ENCODE data around the gene ZPBP2.

The ZPBP2 gene

GRCh38 chr17:39861235-39861634 is 6.8 kb upstream of the ZPBP2 start:
- no peak for DNase-seq (ENCODE audit: low read depth, low spot score)
- peaks cover 40% of the 10 kb centered on the region for H3K27me3 ChIP-seq (ENCODE audit: insufficient read depth, insufficient read length)
- H3K9ac ChIP-seq (ENCODE audit: insufficient read length, low read depth), result no peak overlapping the region
- H3K4me1 ChIP-seq (ENCODE audit: insufficient read depth, insufficient read length), result no peaks in the 10 kb centered on the region
- H3K36me3 ChIP-seq (ENCODE audit: insufficient read depth, insufficient read length, low read length), result no peaks in the 10 kb centered on the region
- no peak for TF ChIP-seq SUZ12 (IDR thresholded peaks at IDR 0.05; ENCODE audit: extremely low read depth, insufficient read depth, insufficient read length)
- TF ChIP-seq YY1 (IDR thresholded peaks at IDR 0.05; ENCODE audit: insufficient read depth, insufficient read length), result no peak
- TF ChIP-seq ZNF274 (IDR thresholded peaks at IDR 0.05; ENCODE audit: low read depth, low read length), result no peak
- H3K4me3 ChIP-seq (ENCODE audit: insufficient read length, low read depth), result no peak overlapping the region
- peaks cover 11% of the 10 kb centered on the region for H3K9me3 ChIP-seq (ENCODE audit: insufficient read depth, low read length)

DNA sequence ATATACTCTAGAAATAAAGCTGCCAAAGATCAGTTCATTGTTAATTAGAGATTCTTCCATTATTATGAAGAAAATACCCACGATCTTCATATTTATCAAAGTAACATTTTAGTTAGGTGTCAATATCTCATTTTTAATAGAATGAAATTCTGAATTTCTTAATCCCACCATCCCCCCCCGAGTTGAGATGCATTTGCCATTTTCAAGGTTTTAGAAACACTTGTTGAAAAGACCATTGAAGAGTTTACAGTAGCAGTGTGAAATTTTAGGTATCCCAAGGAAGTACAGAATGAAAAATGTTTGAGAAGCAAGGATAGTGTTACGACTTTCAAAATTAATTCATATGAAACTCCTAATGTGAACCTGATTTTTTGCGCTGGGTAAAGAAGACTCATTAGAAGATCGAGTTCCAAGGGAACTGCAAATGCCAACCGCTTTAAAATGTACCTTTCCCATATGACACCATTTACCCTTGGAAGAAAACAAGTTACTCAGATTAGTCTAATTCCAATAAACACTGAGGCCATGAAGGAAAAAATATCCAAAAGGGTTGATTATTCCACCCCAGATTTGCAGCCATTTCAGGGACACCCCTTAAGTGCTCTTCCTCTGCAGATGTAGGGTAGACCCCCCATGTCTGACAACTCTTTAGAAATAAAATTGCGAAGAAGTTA is 4.6 kb upstream of the ZPBP2 start:
- no peaks in the 10 kb centered on the region for H3K4me1 ChIP-seq (ENCODE audit: insufficient read depth, insufficient read length)
- no peak overlapping the region for H3K4me3 ChIP-seq (ENCODE audit: insufficient read length, low read depth)
- H3K36me3 ChIP-seq (ENCODE audit: insufficient read depth, insufficient read length, low read length), result no peaks in the 10 kb centered on the region
- DNase-seq (ENCODE audit: low read depth, low spot score), result no peak
- H3K27me3 ChIP-seq (ENCODE audit: insufficient read depth, insufficient read length), result peaks cover 57% of the 10 kb centered on the region
- no peak overlapping the region for H3K9ac ChIP-seq (ENCODE audit: insufficient read length, low read depth)
- H3K9me3 ChIP-seq (ENCODE audit: insufficient read depth, low read length), result peaks cover 16% of the 10 kb centered on the region
- TF ChIP-seq YY1 (IDR thresholded peaks at IDR 0.05; ENCODE audit: insufficient read depth, insufficient read length) (no peak), ZNF274 (IDR thresholded peaks at IDR 0.05; ENCODE audit: low read depth, low read length) (no peak), SUZ12 (IDR thresholded peaks at IDR 0.05; ENCODE audit: extremely low read depth, insufficient read depth, insufficient read length) (no peak)

DNA sequence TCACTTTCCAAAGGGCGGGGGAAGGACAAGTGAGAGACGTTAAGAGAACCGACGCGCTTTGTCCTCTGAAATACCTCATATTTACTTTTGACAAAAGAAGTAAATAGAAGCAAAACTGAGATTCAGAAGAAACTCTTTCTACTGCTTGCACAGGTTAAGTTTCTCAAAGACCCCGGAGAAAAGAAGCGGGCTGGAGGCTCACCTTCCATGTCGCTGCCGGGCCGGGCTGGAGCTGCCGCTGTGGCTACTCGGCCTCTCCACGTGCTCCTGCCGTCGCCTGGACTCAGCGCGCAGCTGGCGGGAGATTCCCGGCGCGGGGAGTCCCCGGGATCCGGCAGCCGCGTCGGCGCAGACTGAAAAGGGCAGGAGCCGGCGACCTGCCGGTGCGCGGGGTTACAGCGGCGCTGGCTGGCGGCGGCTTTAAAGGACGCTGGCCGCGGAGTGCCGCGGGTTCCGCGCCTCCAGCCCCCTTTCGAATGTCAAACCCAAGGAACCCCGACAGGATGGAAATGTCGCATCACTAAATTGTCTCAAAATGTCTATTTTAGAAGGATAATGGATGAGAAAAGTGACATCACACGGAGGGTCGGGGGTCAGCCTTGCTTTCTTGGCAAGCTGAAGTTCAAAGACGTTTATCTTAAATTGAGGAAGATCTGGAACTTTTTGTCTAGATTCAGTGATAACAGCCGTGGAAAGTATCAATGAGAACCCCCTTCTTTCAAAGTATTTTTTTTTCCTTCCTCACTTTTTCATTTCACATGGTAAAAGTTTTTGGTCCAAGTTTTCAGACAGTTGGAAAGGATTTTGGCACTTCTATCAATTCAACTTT is 3.9 kb upstream of the ZPBP2 start, which contains the start of gene IKZF3:
Gene IKZF3 (minus strand): TSS at position 395 of the 829 bp plus-strand sequence. CDS start 186 bp downstream, at position 209.
- Histone ChIP-seq H3K4me3 (ENCODE audit: insufficient read length, low read depth) (no peak within 1 kb of the TSS), H3K9me3 (ENCODE audit: insufficient read depth, low read length) (peaks cover 16% of the 10 kb centered on the region), H3K36me3 (ENCODE audit: insufficient read depth, insufficient read length, low read length) (no peaks in the 10 kb centered on the region), H3K4me1 (ENCODE audit: insufficient read depth, insufficient read length) (no peaks in the 10 kb centered on the region), H3K9ac (ENCODE audit: insufficient read length, low read depth) (peak within 1 kb of the TSS; percentile 9), H3K27me3 (ENCODE audit: insufficient read depth, insufficient read length) (peaks cover 60% of the 10 kb centered on the region)
- TF ChIP-seq YY1 (IDR thresholded peaks at IDR 0.05; ENCODE audit: insufficient read depth, insufficient read length) (no peak), ZNF274 (IDR thresholded peaks at IDR 0.05; ENCODE audit: low read depth, low read length) (no peak), SUZ12 (IDR thresholded peaks at IDR 0.05; ENCODE audit: extremely low read depth, insufficient read depth, insufficient read length) (peak; percentile 82)
- peak; percentile 51 for DNase-seq (ENCODE audit: low read depth, low spot score)

- DNase-seq (ENCODE audit: low read depth, low spot score), result no peak
- H3K9ac ChIP-seq (ENCODE audit: insufficient read length, low read depth), result no peak overlapping the region
- peaks cover 16% of the 10 kb centered on the region for H3K9me3 ChIP-seq (ENCODE audit: insufficient read depth, low read length)
- H3K36me3 ChIP-seq (ENCODE audit: insufficient read depth, insufficient read length, low read length), result no peaks in the 10 kb centered on the region
- no peak overlapping the region for H3K4me3 ChIP-seq (ENCODE audit: insufficient read length, low read depth)
- H3K4me1 ChIP-seq (ENCODE audit: insufficient read depth, insufficient read length), result no peaks in the 10 kb centered on the region
- peaks cover 60% of the 10 kb centered on the region for H3K27me3 ChIP-seq (ENCODE audit: insufficient read depth, insufficient read length)
- TF ChIP-seq SUZ12 (IDR thresholded peaks at IDR 0.05; ENCODE audit: extremely low read depth, insufficient read depth, insufficient read length) (no peak), ZNF274 (IDR thresholded peaks at IDR 0.05; ENCODE audit: low read depth, low read length) (no peak), YY1 (IDR thresholded peaks at IDR 0.05; ENCODE audit: insufficient read depth, insufficient read length) (no peak)
Measured at GRCh38 chr17:39866013-39866730, 1.8 kb upstream of the ZPBP2 start.

DNA sequence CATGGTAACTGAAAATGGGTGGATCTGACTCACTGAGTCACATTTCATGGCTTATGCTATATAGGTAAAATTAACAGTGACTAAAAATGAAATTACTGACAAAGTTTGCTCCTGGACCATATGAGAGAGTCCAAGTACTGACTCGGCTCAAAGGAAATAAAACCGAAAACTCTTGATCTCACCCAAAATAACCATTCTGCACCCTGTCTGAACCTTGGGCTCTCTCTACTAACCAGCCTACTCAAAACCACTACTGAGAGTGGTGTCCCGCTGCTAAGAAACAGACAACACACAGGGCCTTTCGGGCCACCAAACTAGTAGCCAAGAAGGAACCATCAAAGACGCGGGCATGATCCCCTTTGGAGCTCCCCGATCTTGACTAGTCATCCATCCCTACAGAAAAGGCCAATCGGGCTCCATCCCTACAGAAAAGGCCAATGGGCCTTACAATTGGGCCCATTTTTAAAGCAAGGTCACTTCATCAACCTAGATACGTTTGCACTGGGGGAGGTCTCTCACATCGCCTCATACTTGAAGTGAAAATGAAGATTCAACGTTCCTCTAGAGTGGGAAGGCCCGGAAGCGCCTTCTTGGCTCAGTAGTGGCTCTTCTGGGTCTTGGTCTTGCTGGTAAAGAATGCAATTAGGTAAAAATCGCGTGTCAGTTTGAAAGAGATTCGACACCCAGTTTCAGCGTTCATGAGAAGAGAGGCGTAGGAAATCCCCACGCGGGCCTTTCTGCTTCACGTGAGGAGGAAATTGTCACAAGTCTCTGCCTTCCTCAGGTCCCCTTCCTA is 720 bp upstream of the ZPBP2 start:
- Histone ChIP-seq H3K9me3 (ENCODE audit: insufficient read depth, low read length) (peaks cover 16% of the 10 kb centered on the region), H3K27me3 (ENCODE audit: insufficient read depth, insufficient read length) (peaks cover 57% of the 10 kb centered on the region), H3K36me3 (ENCODE audit: insufficient read depth, insufficient read length, low read length) (no peaks in the 10 kb centered on the region), H3K9ac (ENCODE audit: insufficient read length, low read depth) (no peak overlapping the region), H3K4me3 (ENCODE audit: insufficient read length, low read depth) (no peak overlapping the region), H3K4me1 (ENCODE audit: insufficient read depth, insufficient read length) (no peaks in the 10 kb centered on the region)
- TF ChIP-seq YY1 (IDR thresholded peaks at IDR 0.05; ENCODE audit: insufficient read depth, insufficient read length) (no peak), SUZ12 (IDR thresholded peaks at IDR 0.05; ENCODE audit: extremely low read depth, insufficient read depth, insufficient read length) (no peak), ZNF274 (IDR thresholded peaks at IDR 0.05; ENCODE audit: low read depth, low read length) (no peak)
- no peak for DNase-seq (ENCODE audit: low read depth, low spot score)

DNA sequence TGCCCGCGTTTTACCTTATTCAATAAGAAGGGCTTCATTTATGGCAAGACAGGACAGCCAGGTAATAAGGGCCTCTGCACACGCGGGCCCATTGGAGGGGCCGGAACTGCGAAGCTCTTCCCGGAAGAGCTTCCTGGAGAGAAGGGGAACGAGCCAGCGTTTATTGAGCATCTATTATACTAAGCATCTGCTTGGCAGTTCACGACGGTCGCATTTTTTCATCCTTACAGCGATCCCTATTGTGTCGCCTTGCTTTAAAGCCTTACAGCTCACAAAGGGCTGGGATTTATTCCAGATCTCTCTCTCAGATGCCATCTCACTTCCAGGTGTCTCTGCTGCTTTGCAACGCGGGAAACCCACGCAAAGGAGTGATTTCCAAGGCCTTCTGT is 546 bp downstream of the ZPBP2 start:
- Histone ChIP-seq H3K4me3 (ENCODE audit: insufficient read length, low read depth) (no peak overlapping the region), H3K4me1 (ENCODE audit: insufficient read depth, insufficient read length) (no peaks in the 10 kb centered on the region), H3K27me3 (ENCODE audit: insufficient read depth, insufficient read length) (peaks cover 46% of the 10 kb centered on the region), H3K9me3 (ENCODE audit: insufficient read depth, low read length) (peaks cover 9% of the 10 kb centered on the region), H3K36me3 (ENCODE audit: insufficient read depth, insufficient read length, low read length) (no peaks in the 10 kb centered on the region), H3K9ac (ENCODE audit: insufficient read length, low read depth) (no peak overlapping the region)
- DNase-seq (ENCODE audit: low read depth, low spot score), result no peak
- TF ChIP-seq YY1 (IDR thresholded peaks at IDR 0.05; ENCODE audit: insufficient read depth, insufficient read length), result no peak
- TF ChIP-seq SUZ12 (IDR thresholded peaks at IDR 0.05; ENCODE audit: extremely low read depth, insufficient read depth, insufficient read length), result no peak
- TF ChIP-seq ZNF274 (IDR thresholded peaks at IDR 0.05; ENCODE audit: low read depth, low read length), result no peak
